ENCODE data around the gene IL7R. TPM values are rescaled to one million over a fixed set of nuclear protein-coding genes. Genes with fewer than 3 reads are reported as not detected.

Gene IL7R
- total and polyA plus RNA-seq, 2 experiments from 2014 or later: not detected

- no peak overlapping the region for H3K27ac ChIP-seq
- no peaks in the 10 kb centered on the region for H3K4me1 ChIP-seq (ENCODE audit: low read depth)
- H3K27me3 ChIP-seq: no peaks in the 10 kb centered on the region
- H3K9me3 ChIP-seq (ENCODE audit: low read depth): no peaks in the 10 kb centered on the region
- DNase-seq (ENCODE audit: low read depth in 1 of 2, low spot score in 1 of 2): no peak
- no peak overlapping the region for H3K4me3 ChIP-seq
- TF ChIP-seq, protein P1, sequence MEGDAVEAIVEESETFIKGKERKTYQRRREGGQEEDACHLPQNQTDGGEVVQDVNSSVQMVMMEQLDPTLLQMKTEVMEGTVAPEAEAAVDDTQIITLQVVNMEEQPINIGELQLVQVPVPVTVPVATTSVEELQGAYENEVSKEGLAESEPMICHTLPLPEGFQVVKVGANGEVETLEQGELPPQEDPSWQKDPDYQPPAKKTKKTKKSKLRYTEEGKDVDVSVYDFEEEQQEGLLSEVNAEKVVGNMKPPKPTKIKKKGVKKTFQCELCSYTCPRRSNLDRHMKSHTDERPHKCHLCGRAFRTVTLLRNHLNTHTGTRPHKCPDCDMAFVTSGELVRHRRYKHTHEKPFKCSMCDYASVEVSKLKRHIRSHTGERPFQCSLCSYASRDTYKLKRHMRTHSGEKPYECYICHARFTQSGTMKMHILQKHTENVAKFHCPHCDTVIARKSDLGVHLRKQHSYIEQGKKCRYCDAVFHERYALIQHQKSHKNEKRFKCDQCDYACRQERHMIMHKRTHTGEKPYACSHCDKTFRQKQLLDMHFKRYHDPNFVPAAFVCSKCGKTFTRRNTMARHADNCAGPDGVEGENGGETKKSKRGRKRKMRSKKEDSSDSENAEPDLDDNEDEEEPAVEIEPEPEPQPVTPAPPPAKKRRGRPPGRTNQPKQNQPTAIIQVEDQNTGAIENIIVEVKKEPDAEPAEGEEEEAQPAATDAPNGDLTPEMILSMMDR (IDR thresholded peaks at IDR 0.05; ENCODE audit: low read depth, low read length): no peak
- no peaks in the 10 kb centered on the region for H3K36me3 ChIP-seq
Measured at GRCh38 chr5:35863159-35863558, 6.5 kb downstream of the IL7R start.

GRCh38 chr5:35867998-35868397 is 11.3 kb downstream of the IL7R start:
- no peak for DNase-seq (ENCODE audit: low read depth in 1 of 2, low spot score in 1 of 2)
- TF ChIP-seq, protein P1 (IDR thresholded peaks at IDR 0.05; ENCODE audit: low read depth, low read length): no peak

GRCh38 chr5:35869685-35870277 is 13.1 kb downstream of the IL7R start:
- no peak overlapping the region for H3K4me3 ChIP-seq
- H3K9me3 ChIP-seq (ENCODE audit: low read depth): no peaks in the 10 kb centered on the region
- H3K36me3 ChIP-seq: no peaks in the 10 kb centered on the region
- no peak overlapping the region for H3K27ac ChIP-seq
- H3K27me3 ChIP-seq: no peaks in the 10 kb centered on the region
- TF ChIP-seq, protein P1 (IDR thresholded peaks at IDR 0.05; ENCODE audit: low read depth, low read length): no peak
- DNase-seq (ENCODE audit: low read depth in 1 of 2, low spot score in 1 of 2): no peak
- no peaks in the 10 kb centered on the region for H3K4me1 ChIP-seq (ENCODE audit: low read depth)

More at GRCh38 chr5:35867998-35868397, 11.3 kb downstream of the IL7R start:
- no peaks in the 10 kb centered on the region for H3K4me1 ChIP-seq (ENCODE audit: low read depth)
- H3K4me3 ChIP-seq: no peak overlapping the region
- no peak overlapping the region for H3K27ac ChIP-seq
- H3K36me3 ChIP-seq: no peaks in the 10 kb centered on the region
- H3K9me3 ChIP-seq (ENCODE audit: low read depth): no peaks in the 10 kb centered on the region
- no peaks in the 10 kb centered on the region for H3K27me3 ChIP-seq

GRCh38 chr5:35870605-35871004 is 13.9 kb downstream of the IL7R start:
- TF ChIP-seq, protein P1 (IDR thresholded peaks at IDR 0.05; ENCODE audit: low read depth, low read length): no peak
- Histone ChIP-seq H3K9me3 (ENCODE audit: low read depth) (no peaks in the 10 kb centered on the region), H3K4me3 (no peak overlapping the region), H3K4me1 (ENCODE audit: low read depth) (no peaks in the 10 kb centered on the region), H3K27me3 (no peaks in the 10 kb centered on the region), H3K36me3 (no peaks in the 10 kb centered on the region), H3K27ac (no peak overlapping the region)
- DNase-seq (ENCODE audit: low read depth in 1 of 2, low spot score in 1 of 2): no peak

DNA sequence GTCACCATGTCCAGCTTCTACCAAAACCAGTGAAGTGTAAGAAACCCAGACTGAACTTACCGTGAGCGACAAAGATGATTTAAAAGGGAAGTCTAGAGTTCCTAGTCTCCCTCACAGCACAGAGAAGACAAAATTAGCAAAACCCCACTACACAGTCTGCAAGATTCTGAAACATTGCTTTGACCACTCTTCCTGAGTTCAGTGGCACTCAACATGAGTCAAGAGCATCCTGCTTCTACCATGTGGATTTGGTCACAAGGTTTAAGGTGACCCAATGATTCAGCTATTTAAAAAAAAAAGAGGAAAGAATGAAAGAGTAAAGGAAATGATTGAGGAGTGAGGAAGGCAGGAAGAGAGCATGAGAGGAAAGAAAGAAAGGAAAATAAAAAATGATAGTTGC is 19.8 kb downstream of the IL7R start:
- TF ChIP-seq, protein P1 (IDR thresholded peaks at IDR 0.05; ENCODE audit: low read depth, low read length): no peak
- Histone ChIP-seq H3K36me3 (no peaks in the 10 kb centered on the region), H3K27me3 (no peaks in the 10 kb centered on the region), H3K27ac (no peak overlapping the region), H3K4me1 (ENCODE audit: low read depth) (no peaks in the 10 kb centered on the region), H3K4me3 (no peak overlapping the region), H3K9me3 (ENCODE audit: low read depth) (no peaks in the 10 kb centered on the region)
- no peak for DNase-seq (ENCODE audit: low read depth in 1 of 2, low spot score in 1 of 2)

All from cardiac muscle cell (in vitro differentiated cells and primary cell).